Panc1 (cell line): ENCODE results near the gene ASXL2.

Source experiments
- CTCF ChIP-seq: fragments of 450-650 bp; IDR thresholded peaks from 2 replicates; pipeline ENCODE4 v1.5.1; 2017; ENCODE audit warnings: mild to moderate bottlenecking
- POLR2AphosphoS5 ChIP-seq: IDR thresholded peaks from 2 replicates; pipeline ENCODE4 v1.6.1; 2012; ENCODE audit warnings: mild to moderate bottlenecking, low read depth, low read length, moderate library complexity
- REST ChIP-seq, 2 experiments: IDR thresholded peaks; 2 replicates each; pipeline ENCODE4 v1.6.1; 2011 to 2012; ENCODE audit warnings: low read depth in 2 of 2, control low read depth in 1 of 2, low read length in 1 of 2, mild to moderate bottlenecking in 1 of 2, moderate library complexity in 1 of 2; ENCODE audit not compliant: insufficient read depth in 1 of 2
- SIN3A ChIP-seq: IDR thresholded peaks from 2 replicates; pipeline ENCODE4 v1.6.1; 2012; ENCODE audit warnings: low read depth, mild to moderate bottlenecking, low read length, moderate library complexity, borderline replicate concordance; ENCODE audit not compliant: insufficient read depth
- TCF7L2 ChIP-seq: IDR thresholded peaks from 2 replicates; pipeline ENCODE4 v1.6.1; 2011; ENCODE audit warnings: mild to moderate bottlenecking, low read depth, low read length, inconsistent platforms

GRCh38 chr2:25842155-25842554 is 36.1 kb downstream of the ASXL2 start:
- TF ChIP-seq CTCF, result no peak
- TF ChIP-seq TCF7L2, result no peak
- TF ChIP-seq REST (IDR thresholded peaks at IDR 0.05; ENCODE audit: insufficient read depth in 1 of 2, low read depth in 2 of 2, low read length in 1 of 2), result no peak
- no peak for TF ChIP-seq POLR2AphosphoS5
- no peak for TF ChIP-seq SIN3A
